CD4-positive, alpha-beta T cell treated with Interleukin-17A for 4 hours (primary cell): ENCODE data around the gene ZSWIM5.
"Not testable (repeated sequence)": the region's sequence is repeated elsewhere in the genome, so short reads cannot be mapped to it uniquely, and the experiment has no call there.

Experiments used
- DNase-seq: peaks from one replicate; pipeline ENCODE4 v3.0.0-alpha.2; 2020; ENCODE audit warnings: mixed read lengths

The ZSWIM5 gene

DNA sequence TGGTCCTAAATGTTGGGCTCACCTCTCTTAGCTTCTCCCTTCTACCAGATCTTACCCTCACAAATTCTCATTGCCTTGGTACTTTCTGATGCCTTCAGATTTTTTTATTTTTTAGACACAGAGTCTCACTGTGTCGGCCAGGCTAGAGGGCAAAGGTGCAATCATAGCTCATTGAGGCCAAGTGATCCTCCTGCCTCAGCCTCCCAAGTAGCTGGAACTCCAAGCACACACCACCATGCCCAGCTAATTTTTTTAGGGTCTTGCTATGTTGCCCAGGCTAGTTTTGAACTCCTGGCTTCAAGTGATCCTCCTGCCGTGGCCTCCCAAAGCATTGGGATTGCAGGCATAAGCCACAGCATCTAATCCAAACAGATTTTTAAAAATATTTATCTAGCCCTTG, 69.4 kb downstream of the ZSWIM5 start:
- DNase-seq, result no peak

DNA sequence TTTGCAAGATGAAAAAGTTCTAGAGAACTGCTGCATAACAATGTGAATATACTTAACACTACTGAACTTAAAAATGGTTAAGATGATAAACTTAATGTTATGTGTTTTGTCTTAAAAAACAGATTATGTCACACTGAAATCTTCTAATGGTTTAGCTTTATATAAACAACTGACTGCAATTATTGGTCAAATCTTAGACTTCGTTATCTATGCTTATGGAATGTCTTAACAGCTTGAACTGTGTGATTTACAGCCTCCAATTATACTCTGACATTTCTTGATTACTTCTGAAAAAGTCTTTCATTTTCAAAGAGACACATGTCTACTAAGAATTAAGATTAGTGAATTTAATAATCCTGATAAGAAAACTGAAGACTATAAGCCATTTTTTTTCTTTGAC, 71.1 kb downstream of the ZSWIM5 start:
- DNase-seq, result no peak

DNA sequence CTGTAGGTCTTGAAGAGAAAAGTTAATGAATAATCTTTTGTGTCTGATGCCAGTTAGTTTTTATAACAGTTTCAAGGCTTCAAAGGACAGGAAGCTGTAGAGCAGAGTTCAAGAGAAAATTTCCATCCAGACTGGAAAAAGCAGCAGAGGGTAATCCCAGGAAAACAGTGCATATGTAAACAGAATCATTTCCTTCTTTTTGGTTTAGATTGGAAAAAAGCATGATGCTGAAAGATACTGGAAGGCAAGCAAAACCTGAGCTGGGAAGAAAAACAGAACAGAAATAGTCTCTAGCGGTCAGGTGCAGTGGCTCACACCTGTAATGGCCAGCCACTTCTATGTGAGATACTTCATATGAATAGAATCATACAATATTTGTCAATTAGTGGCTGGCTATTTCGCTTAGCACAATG, 71.9 kb downstream of the ZSWIM5 start:
- no peak for DNase-seq

DNA sequence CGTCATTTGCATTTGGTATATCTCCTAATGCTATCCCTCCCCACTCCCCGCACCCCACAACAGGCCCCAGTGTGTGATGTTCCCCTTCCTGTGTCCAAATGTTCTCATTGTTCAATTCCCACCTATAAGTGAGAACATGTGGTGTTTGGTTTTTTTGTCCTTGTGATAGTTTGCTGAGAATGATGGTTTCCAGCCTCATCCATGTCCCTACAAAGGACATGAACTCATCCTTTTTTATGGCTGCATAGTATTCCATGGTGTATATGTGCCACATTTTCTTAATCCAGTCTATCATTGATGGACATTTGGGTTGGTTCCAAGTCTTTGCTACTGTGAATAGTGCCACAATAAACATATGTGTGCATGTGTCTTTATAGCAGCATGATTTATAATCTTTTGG, 73.7 kb downstream of the ZSWIM5 start:
- not testable (repeated sequence) for DNase-seq

DNA sequence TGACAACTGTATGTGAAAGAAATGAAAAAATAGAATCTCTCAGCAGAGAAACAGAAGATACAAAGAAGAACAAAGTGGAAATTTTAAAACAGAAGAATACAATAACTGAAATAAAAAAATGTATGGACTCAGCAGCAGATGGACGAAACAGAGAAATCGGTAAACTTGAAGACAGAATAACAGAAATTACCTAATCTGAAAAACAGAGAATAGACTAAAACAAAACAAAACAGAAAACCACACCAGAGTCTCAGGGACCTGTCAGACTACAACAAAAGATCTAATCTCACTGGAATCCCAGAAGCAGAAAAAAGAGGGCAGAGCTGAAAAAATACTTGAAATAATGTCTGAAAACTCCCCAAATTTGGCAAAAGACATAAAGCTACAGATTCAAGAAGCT, 83.0 kb downstream of the ZSWIM5 start:
- no peak for DNase-seq

DNA sequence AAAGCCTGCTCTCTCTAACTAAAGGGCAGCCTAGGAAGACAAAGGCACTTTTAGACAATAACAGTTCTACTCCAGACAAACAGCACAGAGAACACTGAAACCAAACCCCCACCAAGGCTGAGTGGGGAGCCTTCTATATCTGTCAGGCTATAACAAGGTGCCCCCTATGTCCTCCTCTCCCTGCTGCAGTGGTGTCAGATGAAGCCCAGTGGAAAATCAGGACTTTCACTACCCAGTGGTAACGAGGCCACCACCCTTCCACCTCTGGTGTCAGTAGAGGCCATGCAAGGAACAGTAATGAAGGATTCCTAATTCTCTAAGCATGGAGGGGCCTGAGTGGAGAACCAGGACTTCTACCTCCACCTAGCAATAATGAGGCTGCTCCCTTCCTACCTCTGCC, 83.7 kb downstream of the ZSWIM5 start:
- no peak for DNase-seq

DNA sequence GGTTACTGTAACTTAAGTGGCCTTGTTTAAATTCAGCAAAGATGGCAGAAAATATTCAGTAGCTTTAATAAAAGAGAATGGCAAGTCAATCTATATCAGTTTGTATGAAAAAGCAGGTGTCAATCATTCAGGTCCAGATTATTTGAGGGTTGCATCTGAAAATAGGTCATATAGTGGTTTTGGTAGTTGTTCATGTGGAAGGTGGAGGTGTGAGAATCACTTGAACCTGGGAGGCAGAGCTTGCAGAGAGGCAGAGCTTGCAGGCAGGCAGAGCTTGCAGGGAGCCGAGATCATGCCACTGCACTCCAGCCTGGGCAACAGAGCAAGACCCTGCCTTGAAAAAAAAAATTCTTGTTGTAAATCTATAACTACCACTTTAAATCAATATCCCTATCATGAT, 88.6 kb downstream of the ZSWIM5 start:
- DNase-seq, result no peak

DNA sequence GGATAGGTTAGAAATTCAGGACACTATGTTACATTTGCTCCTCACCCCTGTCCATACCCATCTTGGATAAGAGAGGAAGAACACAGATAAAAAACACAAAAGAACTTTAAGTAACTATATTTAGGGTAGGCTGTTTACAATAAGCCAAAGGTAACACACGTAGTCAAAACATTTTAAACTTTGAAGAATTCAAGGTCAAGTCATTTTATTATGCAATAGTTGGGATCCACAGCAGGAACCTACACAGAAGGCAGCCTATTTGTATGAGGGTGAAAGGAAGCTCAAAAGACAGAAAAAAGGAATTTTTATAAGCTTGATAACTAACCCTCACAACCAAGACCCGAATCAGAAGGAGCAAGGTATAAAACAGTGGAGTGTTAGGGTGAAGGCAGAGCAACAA, 89.6 kb downstream of the ZSWIM5 start:
- no peak for DNase-seq

DNA sequence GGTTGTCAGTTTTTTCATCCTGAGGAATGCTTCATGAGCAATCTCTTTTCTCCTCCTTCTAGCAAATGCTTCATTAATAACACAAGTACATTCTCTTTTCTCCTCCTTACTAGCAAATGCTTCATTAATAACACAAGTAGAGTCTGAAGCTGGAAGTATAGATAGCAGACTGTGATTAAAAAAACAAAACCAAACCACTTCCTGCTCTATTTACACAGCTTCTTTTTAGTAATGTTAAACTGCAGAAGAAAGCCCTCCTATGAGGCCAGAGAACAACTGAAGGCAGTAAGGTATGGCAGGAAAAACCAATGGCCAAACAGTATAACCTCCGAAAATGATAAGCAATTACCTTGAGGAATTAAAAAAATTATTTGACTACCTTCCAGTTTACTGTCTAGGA, 90.1 kb downstream of the ZSWIM5 start:
- DNase-seq, result no peak

DNA sequence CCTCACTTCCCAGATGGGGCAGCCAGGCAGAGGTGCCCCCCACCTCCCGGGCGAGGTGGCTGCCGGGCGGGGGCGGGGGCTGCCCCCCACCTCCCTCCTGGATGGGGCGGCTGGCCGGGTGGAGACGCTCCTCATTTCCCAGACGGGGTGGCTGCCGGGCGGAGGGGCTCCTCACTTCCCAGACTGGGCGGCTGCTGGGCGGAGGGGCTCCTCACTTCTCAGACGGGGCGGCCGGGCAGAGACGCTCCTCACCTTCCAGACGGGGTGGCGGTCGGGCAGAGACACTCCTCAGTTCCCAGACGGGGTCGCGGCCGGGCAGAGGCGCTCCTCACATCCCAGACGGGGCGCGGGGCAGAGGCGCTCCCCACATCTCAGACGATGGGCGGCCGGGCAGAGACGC, 91.2 kb downstream of the ZSWIM5 start:
- DNase-seq, result not testable (repeated sequence)

DNA sequence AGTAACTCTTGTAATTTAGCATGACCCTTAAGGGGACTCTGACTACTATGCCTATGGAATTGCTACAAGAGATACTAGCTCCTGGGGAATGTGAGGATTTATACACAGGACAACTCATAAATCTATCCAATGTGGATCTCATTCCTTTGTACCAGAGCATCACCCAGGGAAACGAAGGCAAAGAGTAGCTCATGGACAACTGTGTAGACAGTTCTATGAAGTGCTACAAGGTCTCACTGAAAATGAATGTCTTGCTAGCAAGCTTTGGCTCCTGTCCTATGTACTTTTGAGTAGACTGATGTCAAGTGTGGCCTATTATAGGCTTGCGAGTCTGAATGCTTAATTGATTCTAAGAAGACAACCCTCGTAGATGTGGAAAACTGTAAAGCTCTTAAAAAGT, 93.7 kb downstream of the ZSWIM5 start:
- no peak for DNase-seq

DNA sequence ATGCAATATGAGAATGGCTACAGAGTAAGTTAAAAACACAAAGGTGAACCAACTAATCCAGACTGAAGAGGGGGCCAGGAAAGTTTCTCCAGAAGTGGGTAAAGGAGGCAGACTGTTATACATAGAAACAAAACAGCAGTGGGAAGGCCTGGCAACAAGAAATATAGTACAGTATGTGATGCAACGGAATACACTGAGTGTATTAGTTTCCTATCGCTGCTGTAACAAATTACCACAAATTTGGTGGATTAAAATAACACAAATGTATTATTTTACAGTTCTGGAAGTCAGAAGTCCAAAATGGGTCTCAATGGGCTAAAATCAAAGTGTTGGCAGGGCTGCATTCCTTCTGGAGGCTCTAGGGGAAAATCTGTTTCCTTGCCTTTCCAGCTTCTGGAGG, 95.2 kb downstream of the ZSWIM5 start:
- DNase-seq, result no peak

DNA sequence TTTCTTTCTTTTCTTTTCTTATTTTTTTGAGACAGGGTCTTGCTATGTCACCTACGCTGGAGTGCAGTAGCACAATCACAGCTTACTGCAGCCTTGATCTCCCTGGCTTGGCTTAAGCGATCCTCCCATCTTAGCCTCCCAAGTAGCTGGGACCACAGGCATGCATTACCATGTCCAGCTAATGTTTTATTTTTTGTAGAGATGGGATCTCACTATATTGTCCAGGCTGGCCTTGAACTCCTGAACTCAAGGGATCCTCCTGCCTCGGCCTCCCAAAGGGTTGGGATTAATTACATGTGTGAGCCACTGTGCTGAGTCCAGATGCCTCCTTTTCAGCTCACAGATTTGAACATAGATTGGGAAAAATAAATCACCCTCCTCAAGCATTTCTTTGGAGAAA, 98.6 kb downstream of the ZSWIM5 start:
- DNase-seq, result no peak

DNA sequence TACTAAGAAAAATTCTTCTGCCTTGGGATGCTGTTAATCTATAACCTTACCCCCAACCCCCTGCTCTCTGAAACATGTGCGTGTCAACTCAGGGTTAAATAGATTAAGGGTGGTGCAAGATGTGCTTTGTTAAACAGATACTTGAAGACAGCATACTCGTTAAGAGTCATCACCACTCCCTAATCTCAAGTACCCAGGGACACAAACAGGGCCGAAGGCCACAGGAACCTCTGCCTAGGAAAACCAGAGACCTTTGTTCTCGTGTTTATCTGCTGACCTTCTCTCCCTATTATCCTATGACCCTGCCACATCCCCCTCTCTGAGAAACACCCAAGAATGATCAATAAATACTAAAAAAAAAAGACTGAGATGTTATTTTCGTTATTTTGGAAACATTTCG, 99.5 kb downstream of the ZSWIM5 start:
- not testable (repeated sequence) for DNase-seq

DNA sequence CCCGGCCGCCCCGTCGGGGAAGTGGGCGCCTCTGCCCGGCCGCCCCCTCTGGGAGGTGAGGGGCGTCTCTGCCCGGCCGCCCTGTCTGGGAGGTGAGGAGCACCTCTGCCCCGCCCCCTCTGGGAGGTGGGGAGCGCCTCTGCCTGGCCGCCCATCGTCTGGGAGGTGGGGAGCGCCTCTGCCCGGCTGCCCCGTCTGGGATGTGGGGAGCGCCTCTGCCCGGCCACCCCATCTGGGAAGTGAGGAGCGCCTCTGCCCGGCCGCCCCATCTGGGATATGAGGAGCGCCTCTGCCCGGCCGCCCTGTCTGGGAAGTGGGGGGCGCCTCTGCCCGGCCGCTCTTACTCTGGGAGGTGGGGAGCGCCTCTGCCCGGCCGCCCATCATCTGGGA, 100.3 kb downstream of the ZSWIM5 start:
- DNase-seq, result not testable (repeated sequence)

DNA sequence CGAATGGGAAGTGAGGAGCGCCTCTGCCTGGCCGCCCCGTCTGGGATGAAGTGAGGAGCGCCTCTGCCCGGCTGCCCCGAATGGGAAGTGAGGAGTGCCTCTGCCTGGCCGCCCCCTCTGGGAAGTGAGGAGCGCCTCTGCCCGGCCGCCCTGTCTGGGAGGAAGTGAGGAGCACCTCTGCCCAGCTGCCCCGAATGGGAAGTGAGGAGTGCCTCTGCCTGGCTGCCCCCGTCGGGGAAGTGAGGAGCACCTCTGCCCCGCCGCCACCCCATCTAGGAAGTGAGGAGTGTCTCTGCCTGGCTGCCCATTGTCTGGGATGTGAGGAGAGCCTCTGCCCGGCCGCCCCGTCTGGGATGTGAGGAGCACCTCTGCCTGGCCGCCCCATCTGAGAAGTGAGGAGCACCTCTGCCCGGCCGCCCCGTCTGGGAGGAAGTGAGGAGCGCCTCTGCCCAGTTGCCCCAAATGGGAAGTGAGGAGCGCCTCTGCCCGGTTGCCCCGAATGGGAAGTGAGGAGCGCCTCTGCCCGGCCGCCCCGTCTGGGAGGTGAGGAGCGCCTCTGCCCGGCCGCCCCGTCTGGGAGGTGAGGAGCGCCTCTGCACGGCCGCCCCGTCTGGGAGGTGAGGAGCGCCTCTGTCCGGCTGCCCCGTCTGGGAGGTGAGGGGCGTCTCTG, 100.8 kb downstream of the ZSWIM5 start:
- DNase-seq, result not testable (repeated sequence)

DNA sequence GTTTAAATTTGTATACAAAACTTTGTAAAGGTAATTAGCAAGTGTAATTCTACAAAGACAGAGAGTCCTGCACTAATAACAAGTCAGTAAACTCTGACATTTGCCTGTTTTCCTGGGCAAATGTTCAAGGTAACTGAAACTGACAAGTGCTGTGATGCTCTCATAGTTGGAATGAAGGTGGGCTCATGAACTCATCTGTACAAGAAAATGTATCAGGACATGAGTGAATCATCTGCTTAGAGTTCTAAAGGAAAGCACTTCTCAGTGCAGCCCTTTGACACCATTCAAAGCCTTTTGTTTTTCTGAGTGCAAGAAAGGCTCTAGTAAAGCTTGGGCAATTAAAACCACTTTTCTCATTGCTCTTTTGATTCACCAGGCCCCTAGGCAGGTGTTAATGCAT, 102.9 kb downstream of the ZSWIM5 start:
- DNase-seq, result no peak

DNA sequence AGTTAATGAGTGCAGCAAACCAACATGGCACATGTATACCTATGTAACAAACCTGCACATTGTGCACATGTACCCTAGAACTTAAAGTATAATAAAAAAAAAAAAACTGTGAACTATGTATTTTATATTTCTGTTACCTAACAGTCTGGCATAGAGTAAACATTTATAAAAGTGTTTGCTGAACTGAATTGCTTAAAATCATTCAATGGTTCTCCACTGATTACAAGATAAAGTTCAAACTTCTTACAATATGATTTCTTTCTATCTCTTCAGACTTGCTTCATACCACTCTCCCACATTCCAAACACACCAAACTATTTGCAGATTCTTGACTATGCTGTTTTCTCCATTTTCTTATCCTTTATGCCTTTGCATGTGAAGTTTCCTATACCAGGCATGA, 104.5 kb downstream of the ZSWIM5 start:
- DNase-seq, result no peak

DNA sequence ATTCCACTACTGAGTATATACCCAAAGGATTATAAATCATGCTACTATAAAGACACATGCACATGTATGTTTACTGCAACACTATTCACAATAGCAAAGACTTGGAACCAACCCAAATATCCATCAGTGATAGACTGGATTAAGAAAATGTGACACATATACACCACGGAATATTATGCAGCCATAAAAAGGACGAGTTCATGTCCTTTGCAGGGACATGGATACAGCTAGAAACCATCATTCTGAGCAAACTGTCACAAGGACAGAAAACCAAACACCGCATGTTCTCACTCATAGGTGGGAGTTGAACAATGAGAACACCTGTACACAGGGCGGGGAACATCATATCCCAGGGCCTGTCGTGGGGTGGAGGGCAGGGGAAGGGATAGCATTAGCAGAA, 104.9 kb downstream of the ZSWIM5 start:
- not testable (repeated sequence) for DNase-seq

DNA sequence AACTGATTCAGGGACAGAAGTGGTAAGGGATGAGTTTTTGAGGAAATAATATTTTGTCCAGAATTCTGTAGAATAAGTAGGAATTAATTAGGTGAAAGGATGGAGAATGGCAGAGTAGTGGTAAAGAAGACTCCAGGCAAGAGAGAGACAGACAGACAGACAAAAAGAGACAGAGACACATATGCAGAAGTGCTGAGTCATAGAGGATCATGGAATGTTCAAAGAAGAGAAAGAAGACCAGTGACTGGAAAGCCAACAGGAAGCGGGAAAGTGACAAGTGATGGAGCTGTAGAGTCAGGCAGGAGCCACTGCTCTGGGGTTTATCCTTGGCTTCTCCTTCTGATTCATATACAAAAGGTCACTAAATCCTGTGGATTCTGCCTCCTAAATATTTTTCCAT, 108.5 kb downstream of the ZSWIM5 start:
- DNase-seq, result no peak

DNA sequence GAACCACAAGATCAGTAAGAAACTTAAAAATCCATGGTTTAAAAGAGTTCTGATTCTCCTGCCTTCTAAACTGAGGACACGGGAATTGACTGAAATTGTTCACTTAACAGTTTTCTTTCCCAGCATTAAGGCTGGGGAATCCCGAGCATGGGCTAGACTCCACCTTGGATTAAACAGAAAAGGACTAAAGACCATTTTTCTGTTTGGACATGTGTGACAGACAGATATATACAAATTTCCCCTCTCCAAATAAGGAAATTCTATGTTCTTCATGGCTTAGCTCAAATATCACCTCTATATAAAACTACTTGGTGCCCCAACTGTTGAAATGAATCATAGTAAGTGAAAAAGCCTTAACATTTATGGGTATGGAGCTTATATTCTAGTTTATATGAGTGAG, 109.3 kb downstream of the ZSWIM5 start:
- DNase-seq, result no peak

DNA sequence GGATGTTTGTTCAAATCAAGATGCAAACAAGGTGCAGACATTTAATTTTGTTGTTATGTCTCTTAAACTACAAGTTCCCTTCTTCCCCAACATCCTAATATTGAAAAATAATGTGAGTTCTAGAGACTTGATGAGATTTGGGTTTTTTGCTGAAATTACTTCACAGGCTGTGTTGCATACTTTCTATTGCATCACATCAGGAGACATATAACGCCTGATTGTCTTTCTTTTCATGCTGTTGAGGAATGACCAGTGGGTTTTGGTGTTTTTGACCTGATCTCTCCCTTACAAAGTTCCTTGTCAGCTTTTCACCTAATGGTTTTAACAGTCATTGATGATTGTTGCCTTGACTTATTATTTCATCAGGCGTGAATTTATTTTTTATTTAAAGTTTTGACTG, 111.0 kb downstream of the ZSWIM5 start:
- DNase-seq, result no peak

DNA sequence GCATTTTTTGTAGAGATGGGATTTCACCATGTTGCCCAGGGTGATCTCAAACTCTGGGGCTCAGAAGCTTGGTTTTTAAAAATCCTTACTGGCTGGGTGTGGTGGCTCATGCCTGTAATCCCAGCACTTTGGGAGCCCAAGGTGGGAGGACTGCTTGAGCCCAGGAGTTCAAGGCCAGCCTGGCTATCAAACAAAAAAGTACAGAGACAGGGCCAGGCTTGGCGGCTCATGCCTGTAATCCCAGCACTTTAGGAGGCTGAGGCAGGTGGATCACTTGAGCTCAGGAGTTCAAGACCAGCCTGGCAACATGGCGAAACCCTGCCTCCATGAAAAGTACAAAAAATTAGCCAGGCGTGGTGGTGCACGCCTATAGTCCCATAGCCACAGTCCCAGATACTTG, 112.0 kb downstream of the ZSWIM5 start:
- DNase-seq, result not testable (repeated sequence)

DNA sequence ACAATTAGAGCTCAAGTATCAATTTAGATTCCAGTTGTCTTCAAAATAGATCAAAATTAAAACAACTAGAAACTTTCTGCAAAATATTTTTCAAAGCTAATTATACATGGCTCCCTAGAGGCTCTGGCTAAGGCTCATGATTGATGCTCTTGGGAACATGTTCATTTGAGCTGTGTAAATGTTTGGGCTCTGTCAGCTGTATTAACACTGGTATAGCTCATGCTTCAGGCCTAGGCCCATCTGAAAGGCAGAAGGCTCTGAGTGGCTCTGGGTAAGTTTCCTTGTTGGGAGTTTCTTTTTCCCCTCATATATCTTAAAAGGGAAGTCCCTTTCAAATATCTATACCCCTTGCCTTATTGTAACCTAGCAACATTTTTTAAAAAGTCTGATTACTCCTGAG, 113.1 kb downstream of the ZSWIM5 start:
- DNase-seq, result no peak

DNA sequence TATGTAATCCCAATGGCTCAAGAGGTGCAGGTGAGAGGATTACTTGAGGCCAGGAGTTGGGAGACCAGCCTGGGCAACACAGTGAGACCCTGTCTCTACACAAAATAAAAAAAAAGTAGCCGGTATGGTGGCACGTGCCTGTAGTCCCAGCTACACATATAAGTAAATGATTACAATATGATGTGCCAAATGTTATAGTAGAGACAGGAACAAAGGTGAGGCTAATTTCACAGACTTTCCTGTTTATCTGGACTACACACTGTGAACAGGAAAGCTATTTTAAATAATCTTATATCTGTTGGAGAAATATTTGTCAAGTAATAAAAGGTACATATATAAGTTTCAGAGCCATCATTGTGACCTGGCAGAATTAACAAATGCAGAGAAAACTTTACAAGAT, 116.7 kb downstream of the ZSWIM5 start:
- no peak for DNase-seq

DNA sequence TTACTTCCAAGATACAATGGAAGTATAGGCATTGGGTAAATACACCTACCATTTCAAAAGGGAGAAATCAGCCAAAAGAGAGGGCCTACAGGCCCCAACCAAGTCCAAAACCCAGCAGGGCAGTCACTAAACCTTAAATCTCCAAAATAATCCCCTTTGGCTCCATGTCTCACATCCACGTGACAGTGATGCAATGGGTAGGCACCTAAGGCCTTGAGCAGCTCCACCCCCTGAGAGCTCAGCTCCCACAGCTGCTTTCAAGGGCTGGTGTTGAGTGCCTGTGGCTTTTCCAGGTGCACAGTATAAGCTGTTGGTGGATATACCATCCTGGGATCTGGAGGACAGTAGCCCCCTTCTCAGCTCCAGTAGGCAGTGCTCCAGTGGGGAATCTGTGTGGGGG, 121.8 kb downstream of the ZSWIM5 start:
- DNase-seq, result no peak
